K562 (cell line): ENCODE measurements around the gene TTLL3. TPM values are rescaled to one million over a fixed set of nuclear protein-coding genes. Genes with fewer than 3 reads are reported as not detected.

Experiments
- AFF1 ChIP-seq, 2 experiments: fragments of 450-650 bp; IDR thresholded peaks; 2 replicates each; pipeline ENCODE4 v1.6.1; 2018; ENCODE audit warnings: mild to moderate bottlenecking in 2 of 2, low read depth in 1 of 2; ENCODE audit not compliant: partially characterized antibody in 2 of 2
- CHAMP1 ChIP-seq: fragments of 450-650 bp; IDR thresholded peaks from 2 replicates; pipeline ENCODE4 v1.6.1; 2016; ENCODE audit warnings: mild to moderate bottlenecking
- CHCHD3 ChIP-seq: fragments of 250-450 bp; sonication (Bioruptor Pico); IDR thresholded peaks from 2 replicates; pipeline ENCODE4 v2.1.2; 2022; ENCODE audit warnings: mild to moderate bottlenecking
- HDAC3 ChIP-seq: fragments of 450-650 bp; IDR thresholded peaks from 2 replicates; pipeline ENCODE4 v1.6.1; 2018; ENCODE audit warnings: borderline replicate concordance, mild to moderate bottlenecking, moderate library complexity; ENCODE audit not compliant: partially characterized antibody
- HIVEP1 ChIP-seq: fragments of 250-450 bp; sonication (Bioruptor Pico); IDR thresholded peaks from 2 replicates; pipeline ENCODE4 v1.4.0; 2020; ENCODE audit warnings: mild to moderate bottlenecking
- ID3 ChIP-seq, 2 experiments: fragments of 250-450 bp in 1 of 2; fragments of 450-650 bp in 1 of 2; sonication (Bioruptor Pico) in 1 of 2; IDR thresholded peaks; 2 replicates each; pipeline versions ENCODE4 v1.6.1 to v1.8.0; 2016 to 2021; ENCODE audit warnings: mild to moderate bottlenecking in 2 of 2, moderate library complexity in 2 of 2, missing compliant biosample characterization in 1 of 2, missing genetic modification characterization in 1 of 2
- MBD2 ChIP-seq: sonication (generic); IDR thresholded peaks from 2 replicates; pipeline ENCODE4 v1.6.1; 2016; ENCODE audit warnings: low read depth, borderline replicate concordance
- MECOM ChIP-seq: fragments of 250-450 bp; sonication (Bioruptor Pico); IDR thresholded peaks from 2 replicates; pipeline ENCODE4 v1.8.0; 2022; ENCODE audit warnings: inconsistent platforms
- MEF2D ChIP-seq: conservative IDR thresholded peaks from 2 replicates; pipeline ENCODE4 v1.6.1; 2016; ENCODE audit warnings: low read depth, missing genetic modification characterization, missing compliant biosample characterization
- PTRF ChIP-seq: fragments of 450-650 bp; IDR thresholded peaks from 2 replicates; pipeline ENCODE4 v1.6.1; 2016; ENCODE audit warnings: mild to moderate bottlenecking, missing genetic modification characterization, missing compliant biosample characterization
- RBM22 ChIP-seq: fragments of 200-400 bp; formaldehyde crosslinking; IDR thresholded peaks from 2 replicates; pipeline ENCODE4 v1.6.1; 2018; ENCODE audit warnings: low read length, low read depth; ENCODE audit not compliant: poor library complexity, severe bottlenecking
- SMARCB1 ChIP-seq: IDR thresholded peaks from 2 replicates; pipeline ENCODE4 v1.6.1; 2011; ENCODE audit warnings: improper control_type of control experiment, low read depth; ENCODE audit not compliant: insufficient read length
- THRA ChIP-seq: fragments of 450-650 bp; IDR thresholded peaks from 2 replicates; pipeline ENCODE4 v1.6.1; 2017; ENCODE audit warnings: mild to moderate bottlenecking, moderate library complexity
- ZBTB1 ChIP-seq: sonication (generic); formaldehyde crosslinking; IDR thresholded peaks from 2 replicates; pipeline ENCODE4 v1.8.1; 2023; ENCODE audit warnings: missing genetic modification reagents, low read depth, mild to moderate bottlenecking, borderline replicate concordance
- ZNF174 ChIP-seq: fragments of 250-450 bp; sonication (Bioruptor Pico); IDR thresholded peaks from 2 replicates; pipeline ENCODE4 v1.4.0; 2020; ENCODE audit warnings: mild to moderate bottlenecking
- ZNF280B ChIP-seq: fragments of 250-450 bp; sonication (Bioruptor Pico); IDR thresholded peaks from 2 replicates; pipeline ENCODE4 v1.5.1; 2021; ENCODE audit warnings: mild to moderate bottlenecking
- ZNF695 ChIP-seq: fragments of 450-650 bp; formaldehyde crosslinking; IDR thresholded peaks from 2 replicates; pipeline ENCODE4 v1.4.0; 2020; ENCODE audit warnings: mild to moderate bottlenecking, moderate library complexity
- polyA plus RNA-seq, 8 experiments: library from polyadenylated mRNA; depleted of rRNA in 4 of 8; stranded (reverse) in 5 of 8; unstranded in 3 of 8; fragments of >200 nt; fragmentation: Nextera tagmentation in 2 of 8; fragmentation: Illumina TruSeq in 1 of 8; extraction: Ambion mirVana in 2 of 8; extraction: Trizol in 1 of 8; gene quantifications; 2 replicates each; pipeline versions ENCODE4 v1.2.1 to v1.2.3, GENCODE V29; 2011 to 2014; ENCODE audit warnings: inconsistent platforms in 1 of 8, missing spikeins in 1 of 8
- total RNA-seq, 7 experiments: library from RNA; depleted of rRNA in 6 of 7; stranded (reverse); fragments of >200 nt in 6 of 7; fragmentation: Illumina TruSeq in 2 of 7; extraction: Trizol in 2 of 7; gene quantifications; 2 replicates each; pipeline versions ENCODE4 v1.2.1 to v1.2.3, GENCODE V29; 2011 to 2021; ENCODE audit warnings: low replicate concordance in 1 of 7

TTLL3 gene
- total and polyA plus RNA-seq, 9 of the 15 experiments (the other 6 are each of a cell fraction or from before 2014, with no cell fraction given): 8.9 to 106 (median 33.2) TPM

GRCh38 chr3:9792405-9793160 is 17.5 kb upstream of the TTLL3 start, which contains the start of the genes ARPC4 and TADA3 (continued):
- TF ChIP-seq AFF1 (IDR thresholded peaks at IDR 0.05; ENCODE audit: low read depth in 1 of 2, partially characterized antibody in 2 of 2): peak; percentile 19 to 47
- peak; percentile 26 for TF ChIP-seq HDAC3
- TF ChIP-seq MEF2D (tag): 0 out of 2 replicates have a peak, but pooled peaks have one; percentile 38
- TF ChIP-seq PTRF (tag): no peak
- TF ChIP-seq CHCHD3 (CRISPR knock-in tag): no peak
- 0 out of 2 replicates have a peak, but pooled peaks have one; percentile 35 for TF ChIP-seq ZBTB1
- TF ChIP-seq HIVEP1: no peak
- no peak for TF ChIP-seq ZNF695
- peak; percentile 95; the same call in 1 of the 2 replicates for TF ChIP-seq MBD2
- TF ChIP-seq CHAMP1: no peak
- no peak for TF ChIP-seq RBM22
- no peak for TF ChIP-seq SMARCB1
- no peak for TF ChIP-seq ID3 (CRISPR knock-in tag; IDR thresholded peaks at IDR 0.05)
- TF ChIP-seq ID3 (tag; IDR thresholded peaks at IDR 0.05): no peak
- TF ChIP-seq ZNF280B: no peak
- no peak for TF ChIP-seq THRA
- no peak for TF ChIP-seq ZNF174 (CRISPR knock-in tag)
- TF ChIP-seq MECOM (CRISPR knock-in tag): no peak
